HG03097 (cell line): ENCODE measurements around the gene MICAL3.
"Not testable (repeated sequence)": the region's sequence is repeated elsewhere in the genome, so short reads cannot be mapped to it uniquely, and the experiment has no call there.

Experiments
- ATAC-seq: cut with Tn5 transposase; IDR thresholded peaks from one replicate; pipeline ENCODE4 v1.9.1; 2021; ENCODE audit not compliant: unreplicated experiment, low FRiP score

The MICAL3 gene

DNA sequence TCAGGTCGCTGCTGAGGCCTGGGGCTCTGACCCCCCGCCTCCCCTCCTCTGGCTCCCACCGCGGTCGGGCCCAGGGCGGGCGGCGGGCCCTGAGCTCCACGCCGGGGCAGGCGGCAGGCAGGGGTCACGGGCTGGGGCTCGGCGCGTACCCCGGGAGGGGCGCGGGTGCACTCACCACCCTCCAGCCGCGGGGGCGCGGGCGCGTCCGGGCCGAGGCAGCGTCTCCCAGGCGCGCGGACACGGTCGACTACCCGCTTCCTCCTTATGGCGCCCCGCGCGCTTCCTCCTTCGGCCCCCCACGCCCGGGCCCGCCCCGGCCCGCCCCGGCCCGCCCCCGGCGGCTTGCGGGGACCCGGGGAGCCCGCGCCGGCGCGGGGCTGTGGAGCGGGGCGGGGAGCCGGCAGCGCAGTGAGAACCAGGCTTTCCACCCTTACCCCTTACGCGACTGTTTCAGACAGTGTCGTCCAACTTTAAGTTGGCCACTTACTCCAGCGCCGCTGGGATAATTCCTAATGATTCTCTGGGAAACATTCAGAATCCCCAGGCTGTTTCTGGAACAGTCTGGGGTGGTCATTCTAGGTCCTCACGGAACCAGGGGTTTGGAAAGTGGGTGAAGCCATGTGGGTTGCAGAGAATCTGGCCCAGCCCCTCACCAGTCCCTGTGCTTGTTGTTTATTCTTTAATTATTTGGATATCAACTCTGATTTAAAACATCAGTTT lies 250.0 kb downstream of the MICAL3 start, which contains the start of gene BID:
TSS of gene BID (minus strand) at position 264 of the 720 bp plus-strand sequence. CDS start 24,353 bp downstream, outside the sequence.
- ATAC-seq = no peak

DNA sequence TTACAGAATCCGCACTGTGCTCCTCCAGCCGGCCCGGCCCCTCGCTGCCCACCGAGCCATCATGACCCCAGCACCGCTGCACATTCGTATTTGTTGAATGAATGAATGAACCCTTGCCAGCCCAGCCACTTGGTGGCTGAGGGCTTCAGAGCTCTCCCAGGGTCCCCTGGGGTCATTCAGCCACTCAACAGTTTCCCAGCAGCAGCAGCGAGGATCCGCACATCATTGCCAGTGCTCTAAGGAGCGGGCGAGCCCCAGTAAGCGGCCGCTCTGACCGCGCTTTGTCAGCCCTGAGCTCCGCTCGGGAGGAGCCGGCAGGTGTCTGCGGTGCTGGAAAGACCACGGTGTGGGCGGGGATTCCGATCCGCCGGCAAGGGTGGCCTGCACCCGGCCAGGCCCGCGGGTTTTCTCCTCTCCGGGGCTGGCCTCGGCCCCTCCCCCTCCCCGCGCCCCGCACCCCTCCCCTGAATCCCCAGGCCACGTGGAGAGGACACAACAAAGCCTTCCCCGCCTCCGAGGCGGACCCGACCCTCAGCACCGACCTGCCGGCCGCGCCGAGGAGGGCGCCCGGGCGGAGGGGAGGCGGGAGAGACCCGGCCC lies 250.7 kb downstream of the MICAL3 start:
- no peak for ATAC-seq

DNA sequence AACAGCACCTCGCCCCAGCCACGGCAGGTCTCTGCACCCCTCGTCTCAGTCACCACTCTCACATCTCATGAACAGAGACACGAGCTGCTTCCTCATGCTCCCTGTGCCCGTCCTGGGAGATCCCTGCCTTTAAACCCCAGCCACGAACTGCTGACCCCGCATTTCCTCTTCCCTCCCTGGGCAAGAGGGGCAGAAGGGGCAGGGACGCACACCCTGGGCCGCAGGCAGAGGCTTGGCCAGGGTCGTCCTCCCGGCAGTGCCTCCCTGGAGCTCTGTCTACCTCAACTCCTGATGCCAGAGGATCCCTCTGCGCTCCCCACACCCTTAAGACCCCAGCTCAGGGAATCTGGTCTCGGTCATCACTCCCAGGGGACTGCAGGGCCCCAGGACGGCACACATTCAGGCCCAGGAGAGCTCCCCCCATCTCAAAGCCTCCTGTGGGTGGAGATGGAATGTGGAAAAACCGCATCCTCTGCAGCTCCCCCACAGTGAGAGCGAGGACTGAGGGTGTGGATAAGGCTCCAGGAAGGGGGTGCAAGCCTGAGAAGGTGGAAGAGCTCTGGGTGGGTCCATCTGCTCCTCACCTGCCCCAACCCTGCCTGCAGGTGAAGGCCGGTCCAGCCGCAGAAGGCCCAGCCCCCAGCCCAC lies 251.3 kb downstream of the MICAL3 start:
- no peak for ATAC-seq

DNA sequence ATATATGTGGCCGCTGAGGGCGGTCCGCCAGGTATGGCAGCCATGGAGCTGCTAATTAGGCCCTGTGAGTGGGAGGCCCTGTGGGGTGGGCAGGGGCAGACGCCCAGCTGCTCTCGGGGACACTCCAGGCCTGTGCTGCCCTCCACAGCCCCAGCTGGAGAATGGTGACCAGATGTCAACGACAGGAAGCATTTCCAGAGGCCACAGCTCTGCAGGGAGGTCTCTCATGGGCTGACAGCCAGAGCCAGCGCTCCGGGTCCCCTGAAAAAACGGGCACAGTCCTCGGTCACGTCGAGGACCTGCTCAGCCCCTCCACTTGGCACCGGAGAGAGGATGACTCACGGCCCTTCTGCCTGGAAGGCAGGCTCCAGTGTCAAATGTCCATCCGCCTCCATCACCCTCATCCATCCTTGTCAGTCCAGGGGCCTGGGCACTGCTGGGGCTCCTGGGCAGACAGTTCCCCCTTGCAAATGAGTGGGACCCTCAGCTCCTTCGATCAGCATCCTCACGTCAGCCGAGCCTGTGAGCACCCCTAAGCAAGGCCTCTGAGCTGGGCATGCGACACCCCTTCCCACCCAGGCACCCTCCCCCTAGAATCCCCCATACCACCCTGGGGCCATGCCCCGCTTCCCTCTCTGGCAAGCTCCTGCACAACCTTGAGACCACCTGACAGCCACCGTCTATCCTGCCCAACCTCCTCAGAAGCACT lies 252.0 kb downstream of the MICAL3 start:
- ATAC-seq = no peak

- no peak for ATAC-seq
These were observed 253.9 kb downstream of the MICAL3 start for GRCh38 chr22:17770180-17771077.

DNA sequence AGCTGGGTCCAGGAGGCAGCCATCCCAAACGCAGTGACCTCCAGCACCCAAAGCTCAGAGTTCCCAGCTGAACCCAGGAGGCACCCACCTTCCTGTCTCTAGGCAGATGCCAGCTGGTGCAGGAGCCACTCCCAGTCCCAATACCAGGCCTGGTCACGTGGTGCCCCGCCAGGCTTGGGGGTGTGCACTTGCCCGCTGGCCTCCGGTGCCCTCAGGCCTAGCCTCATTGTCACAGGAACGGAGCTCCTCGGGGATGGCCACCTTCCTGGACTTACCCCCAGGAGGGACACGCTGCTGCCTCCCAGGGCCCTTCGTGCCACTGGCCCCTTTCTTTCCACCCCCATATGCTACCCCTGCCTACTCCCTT lies 254.7 kb downstream of the MICAL3 start:
- ATAC-seq = no peak

DNA sequence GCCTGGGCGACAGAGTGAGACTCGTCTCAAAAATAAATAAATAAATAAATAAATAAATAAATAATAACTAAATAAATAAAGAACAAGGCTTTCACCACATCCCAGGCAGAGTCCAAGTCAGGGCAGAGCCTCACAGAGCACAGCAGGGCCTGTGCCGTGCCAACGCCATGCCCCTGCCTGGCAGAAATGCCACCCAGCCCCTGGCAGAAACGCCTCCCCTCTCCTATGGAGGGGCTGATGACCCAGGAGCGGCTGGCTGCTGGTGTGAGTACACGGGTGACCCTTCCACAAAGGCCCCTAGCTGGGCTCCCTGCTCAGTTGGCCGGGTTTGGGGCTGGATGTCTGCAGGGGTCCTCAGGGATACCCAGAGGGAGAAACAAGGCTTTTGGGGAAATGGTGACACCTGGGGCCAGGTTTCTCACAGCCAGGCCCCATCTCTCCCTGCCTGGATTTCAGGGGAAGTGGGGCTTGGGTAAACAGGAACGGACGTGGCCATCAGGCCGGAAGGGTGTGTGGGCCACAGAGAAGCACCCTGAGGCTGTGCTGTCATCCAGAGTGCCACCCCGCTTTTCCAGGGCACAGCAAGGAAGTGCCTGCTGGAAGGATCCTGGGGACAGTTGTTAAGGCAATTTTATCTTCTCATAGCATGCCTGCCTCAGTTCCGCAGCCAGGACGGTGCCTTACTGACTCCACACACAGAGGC lies 255.2 kb downstream of the MICAL3 start:
- ATAC-seq = no peak

- peak; percentile 68 for ATAC-seq
These were observed 256.9 kb downstream of the MICAL3 start for GRCh38 chr22:17767233-17768065.

DNA sequence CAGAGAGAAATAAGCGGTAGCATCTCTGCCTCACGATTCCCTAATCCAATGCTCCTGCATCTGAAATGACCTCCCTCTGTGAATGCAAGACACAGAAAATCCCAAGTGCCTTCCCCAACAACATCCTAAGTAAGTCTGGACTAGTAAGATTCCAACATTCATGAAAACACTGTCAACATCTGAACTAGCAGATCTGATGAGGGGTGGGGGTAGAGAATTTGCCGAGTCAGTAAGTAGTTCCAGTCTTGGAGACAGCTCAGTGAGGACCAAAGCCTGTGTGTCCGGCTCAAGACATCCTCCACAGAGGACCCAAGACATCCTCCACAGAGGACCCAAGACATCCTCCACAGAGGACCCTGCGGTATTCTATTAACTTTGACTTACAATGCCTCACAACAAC lies 259.5 kb downstream of the MICAL3 start:
- not testable (repeated sequence) for ATAC-seq

DNA sequence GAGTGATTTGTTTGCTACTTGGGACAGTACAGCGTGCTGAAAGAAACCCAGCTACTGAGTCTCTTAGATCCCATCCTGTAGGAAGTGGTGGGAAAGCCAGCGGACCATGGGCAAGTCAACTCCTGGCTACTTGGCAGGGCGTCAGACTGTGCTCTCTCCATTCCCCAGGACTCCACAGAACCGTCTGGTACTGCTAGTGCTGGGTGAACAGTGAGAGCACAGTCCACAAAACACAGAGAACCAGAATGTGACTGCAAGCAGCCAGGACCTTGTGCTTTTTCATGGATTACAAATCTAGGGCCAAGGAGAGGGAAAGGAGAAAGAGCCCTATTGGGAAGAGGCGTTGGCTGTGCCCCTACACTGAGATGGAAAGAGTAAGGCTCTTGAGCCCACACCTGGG lies 260.3 kb downstream of the MICAL3 start:
- no peak for ATAC-seq

GRCh38 chr22:17763442-17763841 lies 260.9 kb downstream of the MICAL3 start:
- ATAC-seq = not testable (repeated sequence)

GRCh38 chr22:17761138-17761488 lies 263.2 kb downstream of the MICAL3 start:
- no peak for ATAC-seq

DNA sequence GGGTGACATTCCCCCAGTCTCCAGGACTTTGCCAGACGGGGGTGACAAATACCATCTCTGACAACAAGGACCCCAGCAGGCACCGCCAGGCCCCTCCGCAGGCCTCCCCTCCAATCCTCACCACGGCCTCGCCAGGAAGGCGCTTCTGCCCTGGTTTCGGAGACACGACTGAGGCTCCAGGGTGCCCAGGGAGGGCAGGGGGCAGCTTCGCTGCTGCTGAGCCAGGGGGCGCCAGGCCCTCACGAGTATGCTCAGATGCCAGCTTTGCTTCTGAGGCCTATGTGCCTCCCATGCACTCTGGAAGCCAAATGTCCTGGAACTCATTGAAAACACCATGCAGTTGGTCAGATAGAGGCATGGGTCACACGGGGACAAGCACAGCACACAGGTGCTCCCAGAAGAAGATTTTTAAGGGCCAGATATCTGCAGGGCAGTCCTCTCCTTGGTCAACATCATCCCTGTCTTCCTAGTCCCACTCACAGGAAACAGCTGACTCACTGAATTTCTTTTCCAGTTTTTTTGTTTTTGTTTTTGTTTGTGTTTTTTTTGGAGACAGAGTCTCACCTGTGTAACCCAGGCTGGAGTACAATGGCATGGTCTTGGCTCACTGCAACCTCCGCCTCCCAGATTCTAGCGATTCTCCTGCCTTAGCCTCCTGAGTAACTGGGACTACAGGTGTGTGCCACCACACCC lies 270.0 kb downstream of the MICAL3 start:
- no peak for ATAC-seq

- no peak for ATAC-seq
These were observed 270.9 kb downstream of the MICAL3 start for GRCh38 chr22:17753401-17753989.

- no peak for ATAC-seq
These were observed 272.8 kb downstream of the MICAL3 start for GRCh38 chr22:17751596-17751995.

- no peak for ATAC-seq
These were observed 274.6 kb downstream of the MICAL3 start for GRCh38 chr22:17749605-17750395.
